ENCODE measurements around the gene BAHCC1.

BAHCC1 gene

DNA sequence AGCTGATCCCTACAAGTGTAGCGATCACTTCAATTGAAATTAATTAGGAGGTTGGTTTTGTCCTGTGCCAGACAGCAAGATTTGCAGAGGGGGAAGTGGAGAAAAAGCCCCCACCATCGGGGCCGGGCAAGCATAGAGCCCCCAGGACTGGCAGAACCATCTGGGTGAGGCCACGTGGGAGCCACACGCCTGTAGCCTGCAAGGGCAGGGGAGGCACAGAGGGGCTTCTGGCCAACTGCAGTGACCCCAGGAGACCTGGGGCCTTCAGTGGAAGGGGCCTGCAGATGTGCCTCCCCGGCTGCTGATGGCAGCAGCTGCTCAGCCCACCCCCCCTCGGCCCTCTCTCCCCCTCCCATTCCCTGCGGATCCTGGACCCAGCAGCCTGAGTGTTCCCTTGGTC is 54.1 kb downstream of the BAHCC1 start:
- Histone ChIP-seq H3K27ac (peak overlapping the region; percentile 95), H3K27me3 (no peaks in the 10 kb centered on the region), H3K9me3 (no peaks in the 10 kb centered on the region), H3K36me3 (peaks cover 57% of the 10 kb centered on the region), H3K4me3 (no peak overlapping the region), H3K4me1 (peaks cover 96% of the 10 kb centered on the region), H4K20me1 (peaks cover 11% of the 10 kb centered on the region; the same call in 1 of the 2 replicates), H3K4me2 (peak overlapping the region; percentile 94), H3K9ac (peak overlapping the region; percentile 79; the same call in 1 of the 2 replicates)
- TF ChIP-seq Cebpa-rat (IDR thresholded peaks at IDR 0.05), result no peak

DNA sequence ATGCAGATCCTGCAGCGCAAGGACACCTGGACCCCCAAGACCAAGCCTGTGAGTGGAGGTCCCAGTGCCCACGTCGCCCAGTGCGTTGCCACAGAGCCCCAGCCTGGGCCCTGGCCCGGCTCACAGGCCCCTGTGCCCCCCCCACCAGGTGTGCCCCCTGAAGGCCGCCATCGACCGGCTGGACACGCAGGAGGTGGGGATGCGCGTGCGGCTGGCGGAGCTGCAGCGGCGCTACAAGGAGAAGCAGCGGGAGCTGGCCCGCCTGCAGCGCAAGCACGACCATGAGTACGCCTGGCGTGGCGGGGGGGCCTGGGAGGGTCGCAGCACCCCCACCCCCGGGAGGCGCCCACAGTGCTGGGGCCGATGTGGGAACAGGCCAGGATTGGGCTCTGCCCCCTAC is 56.6 kb downstream of the BAHCC1 start:
- 0 out of 2 replicates have a peak, but pooled peaks cover 5% of the 10 kb centered on the region for H4K20me1 ChIP-seq
- peak overlapping the region; percentile 95 for H3K27ac ChIP-seq
- H3K27me3 ChIP-seq, result no peaks in the 10 kb centered on the region
- peaks cover 48% of the 10 kb centered on the region for H3K36me3 ChIP-seq
- peak overlapping the region; percentile 58 for H3K4me3 ChIP-seq
- no peak for TF ChIP-seq Cebpa-rat (IDR thresholded peaks at IDR 0.05)
- peak overlapping the region; percentile 94 for H3K4me2 ChIP-seq
- H3K9ac ChIP-seq, result peak overlapping the region; percentile 79
- H3K4me1 ChIP-seq, result peaks cover 99% of the 10 kb centered on the region
- no peaks in the 10 kb centered on the region for H3K9me3 ChIP-seq

DNA sequence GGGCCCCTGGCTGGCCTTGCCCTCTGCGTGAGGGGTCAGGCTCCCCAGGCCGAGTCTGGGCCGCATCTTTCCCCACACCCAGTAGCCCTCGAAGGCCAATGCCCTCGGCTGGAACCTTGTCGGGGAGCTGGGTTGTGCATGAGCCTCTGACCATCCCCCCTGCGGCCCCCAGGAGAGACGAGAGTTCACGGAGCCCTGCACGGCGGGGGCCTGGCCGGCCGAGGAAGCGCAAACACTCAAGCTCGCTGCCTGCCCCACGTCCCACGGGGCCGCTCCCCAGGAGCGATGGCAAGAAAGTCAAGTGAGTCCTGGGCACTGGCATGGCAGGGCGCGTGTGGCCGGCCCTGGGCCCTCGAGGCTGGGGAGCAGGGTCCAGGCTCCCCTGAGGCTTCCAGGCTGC is 57.3 kb downstream of the BAHCC1 start:
- Histone ChIP-seq H3K4me3 (peak overlapping the region; percentile 58), H4K20me1 (0 out of 2 replicates have a peak, but pooled peaks cover 5% of the 10 kb centered on the region), H3K9ac (peak overlapping the region; percentile 79), H3K36me3 (peaks cover 47% of the 10 kb centered on the region), H3K27ac (peak overlapping the region; percentile 95), H3K4me1 (peaks cover 98% of the 10 kb centered on the region), H3K27me3 (no peaks in the 10 kb centered on the region), H3K4me2 (peak overlapping the region; percentile 94), H3K9me3 (no peaks in the 10 kb centered on the region)
- TF ChIP-seq Cebpa-rat (IDR thresholded peaks at IDR 0.05), result no peak

DNA sequence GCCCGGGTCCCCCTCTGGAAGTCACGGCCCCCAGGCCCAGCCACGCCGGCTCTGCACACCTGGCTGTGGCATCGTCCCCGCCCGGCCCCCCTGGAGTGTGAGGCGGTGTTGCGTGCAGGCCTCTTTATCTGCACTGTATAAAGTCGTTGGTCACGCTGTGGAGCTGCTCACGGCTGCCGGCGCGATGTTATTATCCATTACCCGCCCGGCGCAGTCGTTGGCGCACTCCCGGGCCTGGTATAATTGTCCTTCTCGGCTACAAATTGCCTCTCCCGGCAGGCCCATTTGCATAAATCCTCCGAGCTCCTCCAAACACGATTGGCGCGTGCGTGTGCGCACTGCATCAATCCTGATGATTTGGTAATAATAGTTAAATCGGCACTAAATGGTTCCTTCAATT is 57.8 kb downstream of the BAHCC1 start:
- Histone ChIP-seq H3K4me3 (peak overlapping the region; percentile 58), H3K9me3 (no peaks in the 10 kb centered on the region), H4K20me1 (peaks cover 3% of the 10 kb centered on the region), H3K4me2 (peak overlapping the region; percentile 94), H3K9ac (peak overlapping the region; percentile 79), H3K27me3 (no peaks in the 10 kb centered on the region), H3K36me3 (peaks cover 44% of the 10 kb centered on the region), H3K27ac (peak overlapping the region; percentile 95), H3K4me1 (peaks cover 95% of the 10 kb centered on the region)
- TF ChIP-seq Cebpa-rat (IDR thresholded peaks at IDR 0.05), result no peak

DNA sequence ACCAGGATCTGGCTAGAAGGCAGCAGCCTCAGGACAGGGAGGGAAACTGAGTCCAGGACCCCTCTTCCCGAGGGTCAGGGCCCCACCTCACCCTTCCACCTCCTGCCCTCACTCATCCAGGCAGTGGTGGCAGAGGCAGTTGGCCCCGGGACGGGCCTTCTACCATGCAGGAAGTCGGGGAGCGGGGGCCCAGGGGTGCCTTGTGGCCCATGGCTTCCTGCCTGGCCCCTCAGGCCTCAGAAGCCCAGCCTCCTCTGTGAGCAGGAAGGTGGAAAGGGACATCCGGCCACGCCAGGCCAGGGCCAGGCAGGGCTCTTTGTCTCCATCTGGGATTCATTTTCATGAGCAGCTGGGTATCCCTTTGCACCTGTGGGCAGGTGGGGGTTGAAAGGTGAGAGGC is 58.5 kb downstream of the BAHCC1 start:
- peak overlapping the region; percentile 58 for H3K4me3 ChIP-seq
- H3K9ac ChIP-seq, result peak overlapping the region; percentile 79
- H3K9me3 ChIP-seq, result no peaks in the 10 kb centered on the region
- H3K36me3 ChIP-seq, result peaks cover 45% of the 10 kb centered on the region
- H3K27me3 ChIP-seq, result no peaks in the 10 kb centered on the region
- H3K4me2 ChIP-seq, result peak overlapping the region; percentile 94
- peak overlapping the region; percentile 95 for H3K27ac ChIP-seq
- no peak for TF ChIP-seq Cebpa-rat (IDR thresholded peaks at IDR 0.05)
- H4K20me1 ChIP-seq, result peaks cover 8% of the 10 kb centered on the region
- peaks cover 95% of the 10 kb centered on the region for H3K4me1 ChIP-seq

DNA sequence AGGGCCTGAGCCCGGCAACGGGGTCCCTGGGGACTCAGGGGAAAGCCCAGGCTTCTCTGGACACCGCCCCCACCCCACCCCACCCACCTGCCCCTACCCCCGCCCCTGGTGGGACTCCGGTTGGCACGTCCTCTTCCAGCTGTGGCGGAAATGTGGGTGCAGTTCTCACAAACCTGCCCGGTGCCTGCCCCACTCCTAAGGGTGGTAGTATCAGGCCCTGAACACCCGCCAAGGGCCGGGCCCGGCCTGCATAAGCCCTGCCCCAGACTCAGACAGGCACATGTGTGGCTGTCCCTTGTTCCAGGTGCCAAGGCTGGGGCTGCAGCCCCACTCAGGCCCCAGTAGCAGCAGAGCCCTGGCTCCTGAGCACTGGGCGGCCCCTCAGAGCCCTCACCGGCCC is 59.2 kb downstream of the BAHCC1 start:
- no peak for TF ChIP-seq Cebpa-rat (IDR thresholded peaks at IDR 0.05)
- Histone ChIP-seq H3K9me3 (no peaks in the 10 kb centered on the region), H3K4me2 (peak overlapping the region; percentile 94), H3K4me3 (peak overlapping the region; percentile 70), H3K9ac (peak overlapping the region; percentile 90), H3K27ac (peak overlapping the region; percentile 95), H3K36me3 (peaks cover 53% of the 10 kb centered on the region), H3K27me3 (no peaks in the 10 kb centered on the region), H3K4me1 (peaks cover 95% of the 10 kb centered on the region), H4K20me1 (peaks cover 16% of the 10 kb centered on the region)

DNA sequence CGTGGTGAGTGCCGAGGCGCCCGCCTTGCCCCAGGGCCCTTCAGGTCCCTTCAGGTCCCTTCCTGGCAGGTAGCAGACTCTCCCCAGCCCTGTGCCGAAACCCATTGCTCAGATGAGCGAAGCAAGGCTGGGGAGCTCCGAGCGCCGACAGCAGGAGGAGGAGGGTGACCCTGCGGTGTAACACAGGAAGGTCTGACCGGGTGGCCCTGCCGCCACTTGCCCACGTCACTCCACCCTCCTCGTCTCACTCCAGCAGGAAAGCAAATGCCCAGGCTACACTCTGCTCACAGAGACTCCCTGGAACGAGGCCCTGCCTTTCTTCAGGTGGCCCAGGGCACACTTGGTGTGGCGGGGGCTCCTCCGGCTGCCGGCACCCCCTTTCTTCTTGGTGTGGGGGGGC is 60.1 kb downstream of the BAHCC1 start:
- peak overlapping the region; percentile 70 for H3K4me3 ChIP-seq
- TF ChIP-seq Cebpa-rat (IDR thresholded peaks at IDR 0.05), result no peak
- peak overlapping the region; percentile 94 for H3K4me2 ChIP-seq
- no peaks in the 10 kb centered on the region for H3K9me3 ChIP-seq
- H3K4me1 ChIP-seq, result peaks cover 95% of the 10 kb centered on the region
- peaks cover 23% of the 10 kb centered on the region for H4K20me1 ChIP-seq
- peaks cover 56% of the 10 kb centered on the region for H3K36me3 ChIP-seq
- H3K27me3 ChIP-seq, result no peaks in the 10 kb centered on the region
- peak overlapping the region; percentile 90 for H3K9ac ChIP-seq
- H3K27ac ChIP-seq, result peak overlapping the region; percentile 95

DNA sequence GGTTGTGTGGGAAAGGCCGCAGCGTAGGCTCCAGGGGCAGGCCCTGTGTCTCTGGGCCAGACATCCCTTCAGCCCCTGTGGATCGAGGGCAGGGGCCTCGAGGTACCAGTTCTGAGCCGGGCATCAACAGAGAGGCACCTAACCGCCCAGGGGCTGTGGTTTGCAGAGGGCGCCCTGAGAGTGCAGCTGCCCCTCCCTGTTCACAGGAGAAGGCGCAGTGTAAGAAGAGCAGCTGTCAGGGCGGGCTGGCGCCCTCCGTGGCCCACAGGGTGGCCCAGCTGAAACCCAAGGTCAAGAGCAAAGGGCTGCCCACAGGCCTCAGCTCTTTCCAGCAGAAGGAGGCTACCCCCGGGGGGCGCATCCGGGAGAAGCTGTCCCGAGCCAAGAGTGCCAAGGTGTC is 60.8 kb downstream of the BAHCC1 start:
- H3K36me3 ChIP-seq, result peaks cover 63% of the 10 kb centered on the region
- peak overlapping the region; percentile 70 for H3K4me3 ChIP-seq
- H3K27me3 ChIP-seq, result no peaks in the 10 kb centered on the region
- TF ChIP-seq Cebpa-rat (IDR thresholded peaks at IDR 0.05), result no peak
- H3K27ac ChIP-seq, result peak overlapping the region; percentile 95
- H3K4me1 ChIP-seq, result peaks cover 95% of the 10 kb centered on the region
- peak overlapping the region; percentile 90 for H3K9ac ChIP-seq
- H4K20me1 ChIP-seq, result peaks cover 30% of the 10 kb centered on the region
- no peaks in the 10 kb centered on the region for H3K9me3 ChIP-seq
- H3K4me2 ChIP-seq, result peak overlapping the region; percentile 94

DNA sequence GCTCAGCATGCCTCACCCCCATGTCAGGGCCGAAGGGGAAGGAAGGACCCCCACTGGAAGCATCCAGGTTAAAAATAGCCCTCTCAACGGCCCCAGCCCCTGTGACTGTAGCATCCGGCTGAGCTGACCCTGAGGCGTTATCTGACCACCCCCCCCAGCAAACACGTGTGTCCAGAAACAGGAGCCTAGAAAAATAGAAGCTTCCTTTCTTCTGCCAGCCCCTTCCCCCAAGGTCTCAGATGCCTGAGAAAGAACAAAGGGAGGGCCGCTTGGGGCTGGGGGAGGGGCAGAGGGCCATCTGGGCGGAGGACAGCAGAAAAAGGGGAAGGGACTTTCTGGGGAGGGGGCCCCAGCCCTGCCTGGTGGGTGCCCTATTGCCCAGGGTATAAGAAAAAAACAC is 61.5 kb downstream of the BAHCC1 start:
- Histone ChIP-seq H3K4me1 (peaks cover 92% of the 10 kb centered on the region), H3K27ac (peak overlapping the region; percentile 95), H3K4me2 (peak overlapping the region; percentile 94), H3K9ac (peak overlapping the region; percentile 90), H3K4me3 (peak overlapping the region; percentile 70), H4K20me1 (peaks cover 37% of the 10 kb centered on the region), H3K36me3 (peaks cover 63% of the 10 kb centered on the region), H3K9me3 (no peaks in the 10 kb centered on the region), H3K27me3 (no peaks in the 10 kb centered on the region)
- no peak for TF ChIP-seq Cebpa-rat (IDR thresholded peaks at IDR 0.05)

DNA sequence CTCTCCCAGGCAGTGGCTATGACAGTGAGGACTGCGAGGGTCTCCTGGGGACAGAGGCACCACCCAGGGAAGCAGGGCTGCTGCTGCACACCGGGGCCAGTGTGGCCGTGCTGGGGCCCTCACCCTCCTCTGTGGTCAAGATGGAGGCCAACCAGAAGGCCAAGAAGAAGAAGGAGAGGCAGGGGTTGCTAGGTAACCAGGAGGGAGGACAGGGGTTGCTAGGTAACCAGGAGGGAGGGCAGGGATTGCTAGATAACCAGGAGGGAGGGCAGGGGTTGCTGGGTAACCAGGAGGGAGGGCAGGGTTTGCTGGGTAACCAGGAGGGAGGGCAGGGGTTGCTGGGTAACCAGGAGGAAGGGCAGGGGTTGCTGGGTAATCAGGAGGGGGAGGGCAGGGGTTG is 62.1 kb downstream of the BAHCC1 start:
- Histone ChIP-seq H3K27me3 (no peaks in the 10 kb centered on the region), H3K4me3 (peak overlapping the region; percentile 70), H3K4me2 (peak overlapping the region; percentile 94), H3K36me3 (peaks cover 65% of the 10 kb centered on the region), H3K27ac (peak overlapping the region; percentile 95), H3K4me1 (peaks cover 92% of the 10 kb centered on the region), H3K9me3 (no peaks in the 10 kb centered on the region), H3K9ac (peak overlapping the region; percentile 90), H4K20me1 (peaks cover 43% of the 10 kb centered on the region)
- TF ChIP-seq Cebpa-rat (IDR thresholded peaks at IDR 0.05), result no peak
